K562 (cell line): ENCODE data around the gene NF1. TPM values are rescaled to one million over a fixed set of nuclear protein-coding genes. Genes with fewer than 3 reads are reported as not detected.

Source experiments
- ATAC-seq: fragments of 200-7000 bp; cut with Tn5 transposase; 3 replicates; pipeline ENCODE4 v1.9.1; 2020; ENCODE audit warnings: moderate library complexity
- BruUV-seq: library from RNA; stranded (reverse); fragments of 400-500 nt; replicated peaks from 2 replicates; lab custom pipeline; 2021; lab: Mats Ljungman, UMichigan
- CTCF ChIA-PET: fragments of 300-600 bp; formaldehyde crosslinking; extraction: SDS; loops from one replicate; lab custom pipeline; 2021; ENCODE audit warnings: low intra/inter-chr PET ratio; lab: Yijun Ruan, JAX
- POLR2A ChIA-PET: fragments of 300-600, 350-650 bp; sonication (Branson Sonifier 250); formaldehyde crosslinking; extraction: SDS; loops from one replicate; lab custom pipeline; 2021; ENCODE audit warnings: antibody characterized with exemption, inconsistent platforms; lab: Yijun Ruan, JAX
- DNase-seq, 4 experiments: peaks; one replicate each; pipeline versions ENCODE4 v3.0.0 to v3.0.0-alpha.2; 2011 to 2018; ENCODE audit warnings: low spot score in 3 of 4, mixed read lengths in 3 of 4; ENCODE audit errors: extremely low read depth in 1 of 4
- FAIRE-seq: peaks from 2 replicates; lab custom pipeline; 2011; peaks lifted over from hg19 to GRCh38; lab: Jason Lieb, UNC
- H2AFZ ChIP-seq: 2 replicates; pipeline ENCODE4 v1.6.0; 2011; ENCODE audit warnings: low read depth, low read length, control low read depth, inconsistent platforms
- H3K27ac ChIP-seq: fragments of 200-600 bp; 3 replicates; pipeline ENCODE4 v1.8.0; 2011; ENCODE audit warnings: low read depth, mild to moderate bottlenecking, control low read depth, inconsistent platforms, low read length, moderate library complexity, mixed read lengths; ENCODE audit errors: extremely low read depth
- H3K27me3 ChIP-seq, 2 experiments: fragments of 300-600 bp in 1 of 2; 2 replicates in 1 of 2; 3 replicates in 1 of 2; pipeline versions ENCODE4 v1.6.0 to v1.8.0; 2011; ENCODE audit warnings: inconsistent platforms in 2 of 2, low read length in 2 of 2, mild to moderate bottlenecking in 1 of 2, mixed read lengths in 1 of 2, moderate library complexity in 1 of 2; ENCODE audit not compliant: control insufficient read depth in 2 of 2, insufficient read depth in 2 of 2
- H3K36me3 ChIP-seq: fragments of 300-600 bp; 3 replicates; pipeline ENCODE4 v1.8.0; 2011; ENCODE audit warnings: mild to moderate bottlenecking, low read length, inconsistent platforms; ENCODE audit not compliant: control insufficient read depth, insufficient read depth
- H3K4me1 ChIP-seq, 2 experiments: fragments of 200-600 bp in 1 of 2; replicated peaks in 1 of 2; 2 replicates in 1 of 2; 3 replicates in 1 of 2; pipeline versions ENCODE4 v1.5.1 to v1.8.0; 2011; ENCODE audit warnings: inconsistent platforms in 2 of 2, low read length in 2 of 2, mild to moderate bottlenecking in 1 of 2, mixed read lengths in 1 of 2, moderate library complexity in 1 of 2; ENCODE audit not compliant: control insufficient read depth in 2 of 2, insufficient read depth in 2 of 2
- H3K4me2 ChIP-seq: 2 replicates; pipeline ENCODE4 v1.6.1; 2011; ENCODE audit warnings: low read length, control low read depth, inconsistent platforms, mixed read lengths; ENCODE audit not compliant: insufficient read depth
- H3K4me3 ChIP-seq: fragments of 200-600 bp; sonication (generic), shearing (Covaris generic); 2 replicates; pipeline ENCODE4 v1.5.1; 2016; ENCODE audit warnings: control low read depth, inconsistent platforms
- H3K79me2 ChIP-seq: fragments of 200-600 bp; 3 replicates; pipeline ENCODE4 v1.8.0; 2011; ENCODE audit warnings: low read length, inconsistent platforms; ENCODE audit not compliant: control insufficient read depth, insufficient read depth
- H3K9ac ChIP-seq, 2 experiments: 2 replicates each; pipeline versions ENCODE4 v1.6.0 to v1.6.1; 2011; ENCODE audit warnings: low read depth in 2 of 2, low read length in 2 of 2, control low read depth in 1 of 2, inconsistent platforms in 1 of 2, mild to moderate bottlenecking in 1 of 2, mixed read lengths in 1 of 2; ENCODE audit not compliant: insufficient read depth in 1 of 2
- H3K9me1 ChIP-seq: one replicate; pipeline ENCODE4 v1.6.0; 2011; ENCODE audit warnings: inconsistent platforms, mild to moderate bottlenecking, low read length, moderate library complexity; ENCODE audit not compliant: control insufficient read depth, insufficient read depth
- H3K9me3 ChIP-seq: replicated peaks from 2 replicates; pipeline ENCODE4 v1.5.1; 2011; ENCODE audit warnings: low read depth, low read length, inconsistent platforms; ENCODE audit not compliant: control insufficient read depth, insufficient read depth
- H4K20me1 ChIP-seq: replicated peaks from 2 replicates; pipeline ENCODE4 v1.6.1; 2011; ENCODE audit warnings: low read length, inconsistent platforms, mixed read lengths; ENCODE audit not compliant: control insufficient read depth, insufficient read depth
- HNRNPK ChIP-seq: fragments of 200-400 bp; formaldehyde crosslinking; IDR thresholded peaks from one replicate; pipeline ENCODE4 v1.6.1; 2018; ENCODE audit warnings: mild to moderate bottlenecking, low read depth, low read length; ENCODE audit not compliant: poor library complexity, severe bottlenecking
- IRF9 ChIP-seq: fragments of 450-650 bp; IDR thresholded peaks from 2 replicates; pipeline ENCODE4 v1.6.1; 2016; ENCODE audit warnings: missing biosample characterization, missing genetic modification characterization
- MITF ChIP-seq: IDR thresholded peaks from 2 replicates; pipeline ENCODE4 v1.6.1; 2014; ENCODE audit warnings: antibody characterized with exemption
- SP2 ChIP-seq: IDR thresholded peaks from 2 replicates; pipeline ENCODE4 v1.6.1; 2011; ENCODE audit warnings: mild to moderate bottlenecking, low read depth, low read length, moderate library complexity; ENCODE audit not compliant: poor library complexity, severe bottlenecking; ENCODE audit errors: extremely low read depth
- STAT5A ChIP-seq: IDR thresholded peaks from 2 replicates; pipeline ENCODE4 v1.6.1; 2012; ENCODE audit warnings: low read length, inconsistent platforms, borderline replicate concordance
- STAT5B ChIP-seq: fragments of 250-450 bp; sonication (Bioruptor Pico); IDR thresholded peaks from 2 replicates; pipeline ENCODE4 v1.8.0; 2021; ENCODE audit warnings: mild to moderate bottlenecking, inconsistent platforms
- ZNF431 ChIP-seq: sonication (generic); formaldehyde crosslinking; IDR thresholded peaks from 2 replicates; pipeline ENCODE4 v1.8.0; 2022; ENCODE audit warnings: mild to moderate bottlenecking, missing genetic modification reagents
- WGBS: fragments of 100-300 bp; shearing (Covaris generic); methylation state at CpG from one replicate; pipeline ENCODE4 v1.1.6; 2016; ENCODE audit warnings: low coverage, mixed read lengths; ENCODE audit not compliant: insufficient coverage; ENCODE audit errors: missing lambda C conversion rate; 5-methylcytosine and 5-hydroxymethylcytosine counted together
- in situ Hi-C: fragments of 300-500 bp; cut with MboI; formaldehyde crosslinking; loops from 4 replicates; pipeline ENCODE4 v1.15.0; 2018; ENCODE audit warnings: inconsistent platforms, mixed read lengths
- intact Hi-C: fragments of 100-400 bp; cut with micrococcal nuclease; formaldehyde crosslinking; loops from 2 replicates; pipeline ENCODE4 v1.14.2; 2022
- polyA plus RNA-seq, 8 experiments: library from polyadenylated mRNA; depleted of rRNA in 4 of 8; stranded (reverse) in 5 of 8; unstranded in 3 of 8; fragments of >200 nt; fragmentation: Nextera tagmentation in 2 of 8; fragmentation: Illumina TruSeq in 1 of 8; extraction: Ambion mirVana in 2 of 8; extraction: Trizol in 1 of 8; gene quantifications; 2 replicates each; pipeline versions ENCODE4 v1.2.1 to v1.2.3, GENCODE V29; 2011 to 2014; ENCODE audit warnings: inconsistent platforms in 1 of 8, missing spikeins in 1 of 8
- total RNA-seq, 7 experiments: library from RNA; depleted of rRNA in 6 of 7; stranded (reverse); fragments of >200 nt in 6 of 7; fragmentation: Illumina TruSeq in 2 of 7; extraction: Trizol in 2 of 7; gene quantifications; 2 replicates each; pipeline versions ENCODE4 v1.2.1 to v1.2.3, GENCODE V29; 2011 to 2021; ENCODE audit warnings: low replicate concordance in 1 of 7

NF1 gene
- total and polyA plus RNA-seq, 9 of the 15 experiments (the other 6 are each of a cell fraction or from before 2014, with no cell fraction given): 3.4 to 41.9 (median 24.3) TPM

- no peaks in the 10 kb centered on the region for H4K20me1 ChIP-seq
- H3K4me1 ChIP-seq: peaks cover 0 to 10% of the 10 kb centered on the region in 2 experiments; a peak in 3 of 5 replicates
- DNase-seq: no peak
- no peak overlapping the region for H3K4me2 ChIP-seq
- H3K4me3 ChIP-seq: no peak overlapping the region
- no peaks in the 10 kb centered on the region for H3K9me1 ChIP-seq
- FAIRE-seq: no peak
- no peak overlapping the region for H3K27ac ChIP-seq
- TF ChIP-seq MITF (no peak), HNRNPK (no peak), SP2 (no peak), STAT5B (CRISPR knock-in tag) (no peak), STAT5A (no peak), ZNF431 (CRISPR knock-in tag) (no peak), IRF9 (tag) (no peak)
- intact Hi-C loops: no loop called here
- in situ Hi-C loops: no loop called here
- no peak overlapping the region for H3K9ac ChIP-seq
- no peak overlapping the region for H2AFZ ChIP-seq
- H3K27me3 ChIP-seq: no peaks in the 10 kb centered on the region
- peaks cover 66% of the 10 kb centered on the region for H3K79me2 ChIP-seq
- no peaks in the 10 kb centered on the region for H3K9me3 ChIP-seq
- BruUV-seq: no TSS peak
- H3K36me3 ChIP-seq: peaks cover 3% of the 10 kb centered on the region; the same call in 1 of the 3 replicates
- ChIA-PET POLR2A (interaction anchor here (1.5 to 1.8 kb wide), 3 partner anchors 10 to 19 kb away, joined by 5 to 8 read pairs (median 6); partner anchors contain the start of gene NF1), CTCF (no interaction called here)
- no peak for ATAC-seq
- WGBS: 96% methylated on average over 4 of the region's 4 CpGs
Observed at GRCh38 chr17:31113939-31114338, 19.2 kb downstream of the NF1 start.
